GM21390 (cell line): ENCODE data around the gene RNF133.
"Not testable (repeated sequence)": the region's sequence is repeated elsewhere in the genome, so short reads cannot be mapped to it uniquely, and the experiment has no call there.

Experiments used
- ATAC-seq: cut with Tn5 transposase; IDR thresholded peaks from one replicate; pipeline ENCODE4 v1.9.1; 2021; ENCODE audit not compliant: unreplicated experiment

The RNF133 gene

DNA sequence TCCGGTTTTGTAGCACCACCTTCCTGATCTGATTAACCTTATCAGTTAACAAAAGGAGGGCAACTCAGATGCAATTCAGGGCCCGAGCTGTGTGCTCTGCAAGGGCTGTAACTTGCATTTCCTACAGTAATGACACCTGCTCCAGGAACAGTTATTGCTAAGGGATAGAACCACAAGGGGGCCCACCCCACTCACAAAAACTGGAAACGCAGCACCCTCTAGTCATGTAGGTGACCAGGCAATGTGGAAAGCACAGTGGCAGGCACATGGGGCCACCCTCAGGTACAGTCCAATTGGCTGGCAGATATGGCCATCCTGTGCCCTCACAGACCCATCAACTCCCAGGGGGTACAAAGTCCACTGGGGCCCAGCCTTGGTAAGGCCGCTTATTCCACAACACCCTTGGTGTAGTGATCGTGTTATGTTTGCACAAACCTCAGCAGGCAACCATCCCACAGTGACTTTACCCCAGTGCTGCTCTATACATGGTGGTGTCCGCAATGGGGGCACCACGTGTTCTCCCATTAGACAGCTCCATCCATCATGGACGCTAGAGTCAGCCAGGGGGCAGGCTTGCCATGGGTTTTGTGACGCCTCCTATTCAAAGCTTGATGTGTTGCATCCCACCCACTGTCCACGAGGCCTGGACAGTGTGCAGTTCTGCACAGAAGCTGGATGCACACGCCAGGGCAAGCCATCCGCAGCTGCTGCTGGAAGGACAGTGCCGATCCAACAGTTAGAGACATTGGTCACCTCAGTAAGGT is 9.4 kb downstream of the RNF133 start:
- no peak for ATAC-seq

DNA sequence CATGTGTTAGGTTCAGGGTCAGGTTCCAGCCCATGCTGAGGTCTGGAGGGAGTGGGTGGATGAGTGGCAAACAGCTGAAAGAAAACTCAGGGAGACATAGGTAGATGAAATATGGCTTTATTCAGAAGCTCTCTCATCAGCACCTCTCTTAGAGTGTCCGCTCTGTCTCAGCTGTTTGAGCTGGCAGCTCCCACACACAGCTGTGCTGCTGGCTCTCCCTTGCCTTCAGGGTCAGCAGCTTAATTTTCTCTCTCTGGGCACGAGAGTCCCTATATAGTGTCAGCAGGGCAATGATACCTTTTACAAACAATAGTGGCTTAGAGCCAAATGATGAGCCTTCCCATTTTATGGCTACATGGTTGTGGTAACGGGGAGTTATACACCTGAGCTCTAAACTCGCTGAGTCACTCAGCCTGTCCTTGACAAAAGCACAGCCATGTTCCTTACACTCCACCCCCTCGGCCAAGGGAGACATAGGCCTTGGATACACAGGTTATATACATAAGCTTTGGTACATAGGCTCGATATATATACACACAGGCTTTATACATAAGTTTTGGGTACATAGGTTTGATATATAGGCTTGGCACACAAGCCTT is 10.4 kb downstream of the RNF133 start:
- no peak for ATAC-seq

GRCh38 chr7:122686360-122686878 is 12.5 kb downstream of the RNF133 start:
- ATAC-seq: no peak

GRCh38 chr7:122684504-122684903 is 14.4 kb downstream of the RNF133 start:
- no peak for ATAC-seq

GRCh38 chr7:122682815-122683550 is 15.9 kb downstream of the RNF133 start:
- ATAC-seq: no peak

DNA sequence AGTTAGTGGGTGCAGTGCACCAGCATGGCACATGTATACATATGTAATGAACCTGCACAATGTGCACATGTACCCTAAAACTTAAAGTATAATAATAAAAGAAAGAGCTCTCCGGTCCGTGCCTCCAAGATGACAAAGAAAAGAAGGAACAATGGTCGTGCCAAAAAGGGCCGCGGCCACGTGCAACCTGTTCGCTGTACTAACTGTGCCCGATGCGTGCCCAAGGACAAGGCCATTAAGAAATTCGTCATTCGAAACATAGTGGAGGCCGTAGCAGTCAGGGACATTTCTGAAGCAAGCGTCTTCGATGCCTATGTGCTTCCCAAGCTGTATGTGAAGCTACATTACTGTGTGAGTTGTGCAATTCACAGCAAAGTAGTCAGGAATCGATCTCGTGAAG is 17.7 kb downstream of the RNF133 start:
- ATAC-seq: not testable (repeated sequence)

GRCh38 chr7:122679813-122680212 is 19.1 kb downstream of the RNF133 start:
- ATAC-seq: no peak

GRCh38 chr7:122679269-122679709 is 19.6 kb downstream of the RNF133 start:
- not testable (repeated sequence) for ATAC-seq

DNA sequence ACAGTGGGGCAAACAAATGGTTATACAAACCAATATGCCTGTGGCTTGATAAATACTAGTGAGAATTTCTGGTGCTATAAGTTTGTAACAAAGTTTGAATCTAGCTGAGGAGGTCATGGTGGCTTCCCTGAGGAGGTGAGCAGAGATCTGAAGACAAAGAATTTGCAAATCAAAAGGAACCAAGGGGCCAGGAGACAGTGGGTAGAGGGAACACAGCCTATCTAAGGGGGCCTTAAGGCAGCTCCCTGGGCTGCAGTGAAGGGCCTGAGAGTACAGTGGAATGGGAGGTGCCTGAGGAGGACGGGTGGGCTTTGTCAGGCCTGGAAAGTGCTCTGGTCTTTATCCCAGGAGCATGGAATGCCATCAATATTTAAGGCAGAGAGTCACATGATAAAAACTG is 21.8 kb downstream of the RNF133 start:
- ATAC-seq: no peak

DNA sequence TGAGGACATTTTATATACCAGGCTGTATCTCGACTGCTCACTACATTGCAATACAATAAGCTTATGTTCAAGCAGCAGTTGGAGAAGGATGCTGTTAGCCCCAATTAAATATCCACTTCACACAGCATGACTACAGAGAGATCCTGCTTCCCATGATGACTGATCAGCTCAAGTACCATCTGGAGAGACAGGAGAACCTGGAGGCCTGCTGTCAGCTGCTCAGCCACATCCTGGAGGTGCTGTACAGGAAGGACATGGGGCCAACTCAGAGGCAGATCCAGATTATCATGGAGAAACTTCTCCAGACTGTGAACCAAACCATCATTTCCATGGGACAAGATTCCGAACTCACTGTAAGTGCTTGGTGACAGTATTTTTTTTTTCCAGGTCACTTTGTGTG is 22.5 kb downstream of the RNF133 start:
- ATAC-seq: no peak

DNA sequence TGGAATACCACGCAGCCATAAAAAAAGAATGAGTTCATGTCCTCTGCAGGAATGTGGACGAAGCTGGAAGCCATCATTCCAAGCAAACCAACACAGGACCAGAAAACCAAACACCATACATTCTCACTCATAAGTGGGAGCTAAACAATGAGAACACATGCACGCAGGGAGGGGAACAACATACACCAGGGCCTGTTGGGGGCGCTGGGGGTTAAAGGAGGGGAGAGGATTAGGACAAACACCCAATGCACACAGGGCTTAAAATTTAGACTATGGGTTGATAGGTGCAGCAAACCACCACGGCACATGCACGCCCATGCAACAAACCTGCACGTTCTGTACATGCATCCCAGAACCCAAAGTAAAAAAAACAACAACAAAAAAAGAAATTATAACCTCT is 23.3 kb downstream of the RNF133 start:
- no peak for ATAC-seq

DNA sequence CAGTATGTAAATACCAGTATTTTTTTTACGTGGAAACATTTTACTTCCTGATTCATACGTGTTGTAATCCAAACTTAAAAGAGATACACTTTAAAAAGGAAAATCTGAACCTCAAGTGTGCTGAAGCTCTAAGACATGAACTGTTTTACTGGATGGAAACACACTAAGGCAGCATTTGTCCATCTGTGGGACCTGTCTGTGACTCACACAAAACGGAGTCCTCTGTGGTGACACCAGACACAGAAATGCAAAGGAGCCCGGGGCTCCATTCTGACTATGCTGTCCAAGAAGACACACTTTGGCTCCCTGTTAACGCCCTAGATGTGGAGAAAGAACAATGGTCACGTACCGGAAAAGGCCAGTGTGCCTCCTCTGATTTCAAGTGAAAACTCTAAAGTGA is 23.9 kb downstream of the RNF133 start:
- no peak for ATAC-seq

DNA sequence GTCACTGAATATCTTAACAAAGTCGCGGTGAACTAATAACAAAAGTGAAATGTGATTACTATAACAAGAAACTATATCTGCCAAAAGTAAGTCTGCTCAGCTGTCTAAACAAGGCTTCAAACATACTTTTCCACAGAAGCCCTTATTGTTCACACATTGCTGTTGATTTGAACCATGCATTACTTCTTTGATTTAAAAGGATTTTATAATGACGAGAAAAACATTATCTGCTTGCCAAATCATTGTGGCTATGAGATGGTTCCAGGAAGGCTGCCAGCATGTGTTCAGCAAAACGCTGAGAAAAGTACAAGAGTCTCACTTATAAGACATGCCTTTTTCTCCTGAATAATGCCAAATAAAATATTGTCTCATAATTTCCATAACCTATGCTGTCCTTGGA is 24.4 kb downstream of the RNF133 start:
- no peak for ATAC-seq

GRCh38 chr7:122673951-122674350 is 25.0 kb downstream of the RNF133 start:
- no peak for ATAC-seq

DNA sequence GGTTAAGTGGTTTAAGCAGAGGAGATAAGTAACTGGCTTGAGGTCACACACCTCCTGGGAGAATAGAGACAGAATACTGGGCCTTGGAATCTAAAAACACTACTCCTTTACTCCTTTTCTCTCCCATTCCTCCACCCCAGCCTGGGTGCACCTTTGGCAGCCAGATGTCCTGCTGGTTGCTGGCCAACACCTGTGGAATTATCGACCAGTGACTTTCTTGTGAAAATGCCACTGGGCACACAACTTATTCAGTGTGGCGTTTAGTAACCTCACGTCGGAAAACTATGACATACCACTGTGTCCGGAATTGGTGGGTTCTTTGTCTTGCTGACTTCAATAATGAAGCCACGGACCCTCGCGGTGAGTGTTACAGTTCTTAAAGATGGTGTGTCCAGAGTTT is 26.4 kb downstream of the RNF133 start:
- ATAC-seq: no peak

DNA sequence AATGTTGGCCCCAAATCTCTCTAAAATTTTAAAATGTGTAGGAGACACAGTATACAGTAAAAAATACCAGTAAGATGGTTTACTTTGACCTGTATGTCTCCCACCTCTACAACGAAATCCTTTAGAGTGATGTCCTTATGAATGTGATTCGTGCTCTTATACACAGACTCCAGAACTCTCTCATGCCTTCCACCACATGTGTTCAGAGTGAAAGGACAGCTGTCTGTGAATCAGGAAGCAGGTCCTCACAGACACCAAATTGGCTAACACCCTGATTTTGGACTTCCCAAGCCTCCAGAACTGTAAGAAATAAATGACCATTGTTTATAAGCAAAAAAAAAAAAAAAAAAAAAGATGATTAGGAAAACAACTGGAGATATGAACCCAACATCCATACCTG is 35.2 kb downstream of the RNF133 start:
- no peak for ATAC-seq

- ATAC-seq: no peak
These were observed 40.1 kb downstream of the RNF133 start for GRCh38 chr7:122658856-122659255.

DNA sequence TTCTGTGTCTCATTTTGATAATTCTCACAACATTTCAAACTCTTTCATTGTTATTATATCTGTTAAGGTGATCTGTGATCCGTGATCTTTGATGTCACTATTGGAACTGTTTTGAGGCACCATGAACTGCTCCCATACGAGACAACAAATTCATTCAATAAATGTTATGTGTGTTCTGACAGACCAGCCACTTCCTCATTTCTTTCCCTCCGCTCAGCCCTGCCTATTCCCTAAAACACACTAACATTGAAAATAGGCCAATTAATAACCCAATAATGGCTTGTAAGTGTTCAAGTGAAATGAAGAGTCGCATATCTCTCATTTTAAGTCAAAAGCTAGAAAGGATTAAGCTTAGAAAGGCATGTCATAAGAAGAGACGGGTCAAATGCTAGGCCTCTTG is 45.2 kb downstream of the RNF133 start:
- ATAC-seq: no peak

DNA sequence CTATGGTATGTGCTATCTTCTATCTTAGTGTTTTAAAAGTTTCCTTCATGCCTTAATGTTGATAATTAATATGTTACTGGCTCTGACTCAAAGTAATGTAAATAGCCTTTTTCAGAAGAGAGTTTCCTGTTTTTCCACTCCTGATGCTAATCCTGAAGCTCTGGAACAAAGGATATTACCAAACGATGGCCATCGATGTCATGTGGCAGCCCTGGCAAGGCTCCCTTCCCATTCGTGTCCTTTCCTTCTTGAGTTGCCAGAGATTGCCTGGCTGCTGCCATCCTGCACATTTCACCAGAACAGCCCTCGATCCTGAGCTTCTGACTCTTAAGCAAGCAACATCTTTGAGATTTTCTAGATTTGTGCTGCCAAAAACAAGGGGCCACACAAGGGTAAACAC is 46.0 kb downstream of the RNF133 start:
- no peak for ATAC-seq

- ATAC-seq: no peak
These were observed 47.5 kb downstream of the RNF133 start for GRCh38 chr7:122651451-122651850.
